ENCODE measurements around the gene STX10. TPM values are rescaled to one million over a fixed set of nuclear protein-coding genes. Genes with fewer than 3 reads are reported as not detected.

The STX10 gene, protein sequence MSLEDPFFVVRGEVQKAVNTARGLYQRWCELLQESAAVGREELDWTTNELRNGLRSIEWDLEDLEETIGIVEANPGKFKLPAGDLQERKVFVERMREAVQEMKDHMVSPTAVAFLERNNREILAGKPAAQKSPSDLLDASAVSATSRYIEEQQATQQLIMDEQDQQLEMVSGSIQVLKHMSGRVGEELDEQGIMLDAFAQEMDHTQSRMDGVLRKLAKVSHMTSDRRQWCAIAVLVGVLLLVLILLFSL
- 143 and 163 TPM in 2 replicates for polyA plus RNA-seq (2012; rRNA removed)
- 105 and 124 TPM in 2 replicates for polyA plus RNA-seq (2012; cell fraction: cytosol; rRNA removed)
- 322 and 532 TPM in 2 replicates for polyA plus RNA-seq (2012; cell fraction: nucleus; rRNA removed)

- Histone ChIP-seq H3K4me2 (peak within 1 kb of the TSS; percentile 81), H3K79me2 (ENCODE audit: insufficient read depth) (peaks cover 65% of the 10 kb centered on the region), H3K9ac (peak within 1 kb of the TSS; percentile 94), H3K4me1 (ENCODE audit: control insufficient read depth in 1 of 2, insufficient read depth in 2 of 2, low read depth in 1 of 2, low read length in 1 of 2) (peaks cover 0 to 12% of the 10 kb centered on the region in 2 experiments; a peak in 1 of 4 replicates), H3K4me3 (ENCODE audit: low read depth in 2 of 2, low read length in 1 of 2) (peak within 1 kb of the TSS; percentile 83 to 94), H3K36me3 (replicated peaks in 1 of 2; ENCODE audit: control insufficient read depth in 1 of 2, insufficient read depth in 2 of 2, low read length in 1 of 2) (peaks cover under 1 to 18% of the 10 kb centered on the region in 2 experiments), H3K27ac (ENCODE audit: low read depth in 2 of 2, low read length in 1 of 2) (peak within 1 kb of the TSS; percentile 95 to 99), H2AFZ (ENCODE audit: low read depth) (peak within 1 kb of the TSS; percentile 71; the same call in 1 of the 2 replicates), H4K20me1 (ENCODE audit: insufficient read depth) (peaks cover 24% of the 10 kb centered on the region), H3F3A (replicated peaks; ENCODE audit: insufficient read depth) (peaks cover 17% of the 10 kb centered on the region), H3K27me3 (ENCODE audit: insufficient read depth) (no peaks in the 10 kb centered on the region), H3K9me3 (no peaks in the 10 kb centered on the region), H3K9me2 (no peaks in the 10 kb centered on the region)
- ChIA-PET POLR2A (interaction anchor here (0.7 to 2.8 kb wide), 7 partner anchors 11 to 176 kb away, joined by 3 to 24 read pairs (median 4); partner anchors contain the start of gene NACC1), CTCF (interaction anchor here (0.6 to 1.8 kb wide), 13 partner anchors 11 to 185 kb away, joined by 3 to 10 read pairs (median 4); no protein-coding TSS in a partner anchor)
- 0% methylated on average over 8 of the region's 51 CpGs for WGBS (ENCODE audit: low lambda C conversion rate)
- DNase-seq = peak; percentile 92
- TF ChIP-seq RAD21 (IDR thresholded peaks at IDR 0.05; ENCODE audit: low read length) (peak; percentile 53), NFIC (IDR thresholded peaks at IDR 0.05; ENCODE audit: borderline replicate concordance) (no peak), TAF1 (IDR thresholded peaks at IDR 0.05; ENCODE audit: borderline replicate concordance, low read depth, low read length) (peak; percentile 76), TCF12 (IDR thresholded peaks at IDR 0.05) (peak; percentile 20; the same call in 1 of the 2 replicates), YY1 (IDR thresholded peaks at IDR 0.05; ENCODE audit: low read depth) (peak; percentile 99), EZH2phosphoT487 (IDR thresholded peaks at IDR 0.05; ENCODE audit: borderline replicate concordance, low read depth) (no peak), POLR2AphosphoS5 (IDR thresholded peaks at IDR 0.05; ENCODE audit: low read depth, low read length) (peak; percentile 69), GABPA (IDR thresholded peaks at IDR 0.05; ENCODE audit: low read depth) (peak; percentile 97), FOXM1 (IDR thresholded peaks at IDR 0.05; ENCODE audit: low read depth) (no peak), CHD2 (IDR thresholded peaks at IDR 0.05; ENCODE audit: low read length, partially characterized antibody) (peak; percentile 70), MEF2A (IDR thresholded peaks at IDR 0.05; ENCODE audit: borderline replicate concordance, low read depth) (no peak), TEAD4 (IDR thresholded peaks at IDR 0.05; ENCODE audit: borderline replicate concordance, insufficient read depth) (no peak), ZBTB33 (IDR thresholded peaks at IDR 0.05; ENCODE audit: borderline replicate concordance, low read depth) (no peak), SIN3A (IDR thresholded peaks at IDR 0.05; ENCODE audit: borderline replicate concordance, low read depth, low read length) (peak; percentile 56; the same call in 1 of the 2 replicates), SMC3 (IDR thresholded peaks at IDR 0.05; ENCODE audit: low read depth, low read length) (peak; percentile 22), RXRA (IDR thresholded peaks at IDR 0.05; ENCODE audit: borderline replicate concordance, low read depth) (no peak), EP300 (IDR thresholded peaks at IDR 0.05; ENCODE audit: borderline replicate concordance in 1 of 2, low read depth in 1 of 2, low read length in 1 of 2) (no peak), NRF1 (IDR thresholded peaks at IDR 0.05; ENCODE audit: low read depth, low read length) (peak; percentile 31; the same call in 1 of the 2 replicates), FOSL2 (IDR thresholded peaks at IDR 0.05; ENCODE audit: borderline replicate concordance, low read depth) (no peak), ELF1 (IDR thresholded peaks at IDR 0.05) (peak; percentile 96)
- TF ChIP-seq, protein P1, sequence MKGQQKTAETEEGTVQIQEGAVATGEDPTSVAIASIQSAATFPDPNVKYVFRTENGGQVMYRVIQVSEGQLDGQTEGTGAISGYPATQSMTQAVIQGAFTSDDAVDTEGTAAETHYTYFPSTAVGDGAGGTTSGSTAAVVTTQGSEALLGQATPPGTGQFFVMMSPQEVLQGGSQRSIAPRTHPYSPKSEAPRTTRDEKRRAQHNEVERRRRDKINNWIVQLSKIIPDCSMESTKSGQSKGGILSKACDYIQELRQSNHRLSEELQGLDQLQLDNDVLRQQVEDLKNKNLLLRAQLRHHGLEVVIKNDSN (IDR thresholded peaks at IDR 0.05; ENCODE audit: borderline replicate concordance, low read depth) = no peak
- TF ChIP-seq, protein P2, sequence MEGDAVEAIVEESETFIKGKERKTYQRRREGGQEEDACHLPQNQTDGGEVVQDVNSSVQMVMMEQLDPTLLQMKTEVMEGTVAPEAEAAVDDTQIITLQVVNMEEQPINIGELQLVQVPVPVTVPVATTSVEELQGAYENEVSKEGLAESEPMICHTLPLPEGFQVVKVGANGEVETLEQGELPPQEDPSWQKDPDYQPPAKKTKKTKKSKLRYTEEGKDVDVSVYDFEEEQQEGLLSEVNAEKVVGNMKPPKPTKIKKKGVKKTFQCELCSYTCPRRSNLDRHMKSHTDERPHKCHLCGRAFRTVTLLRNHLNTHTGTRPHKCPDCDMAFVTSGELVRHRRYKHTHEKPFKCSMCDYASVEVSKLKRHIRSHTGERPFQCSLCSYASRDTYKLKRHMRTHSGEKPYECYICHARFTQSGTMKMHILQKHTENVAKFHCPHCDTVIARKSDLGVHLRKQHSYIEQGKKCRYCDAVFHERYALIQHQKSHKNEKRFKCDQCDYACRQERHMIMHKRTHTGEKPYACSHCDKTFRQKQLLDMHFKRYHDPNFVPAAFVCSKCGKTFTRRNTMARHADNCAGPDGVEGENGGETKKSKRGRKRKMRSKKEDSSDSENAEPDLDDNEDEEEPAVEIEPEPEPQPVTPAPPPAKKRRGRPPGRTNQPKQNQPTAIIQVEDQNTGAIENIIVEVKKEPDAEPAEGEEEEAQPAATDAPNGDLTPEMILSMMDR (IDR thresholded peaks at IDR 0.05) = peak; percentile 53
- TF ChIP-seq, protein P3, sequence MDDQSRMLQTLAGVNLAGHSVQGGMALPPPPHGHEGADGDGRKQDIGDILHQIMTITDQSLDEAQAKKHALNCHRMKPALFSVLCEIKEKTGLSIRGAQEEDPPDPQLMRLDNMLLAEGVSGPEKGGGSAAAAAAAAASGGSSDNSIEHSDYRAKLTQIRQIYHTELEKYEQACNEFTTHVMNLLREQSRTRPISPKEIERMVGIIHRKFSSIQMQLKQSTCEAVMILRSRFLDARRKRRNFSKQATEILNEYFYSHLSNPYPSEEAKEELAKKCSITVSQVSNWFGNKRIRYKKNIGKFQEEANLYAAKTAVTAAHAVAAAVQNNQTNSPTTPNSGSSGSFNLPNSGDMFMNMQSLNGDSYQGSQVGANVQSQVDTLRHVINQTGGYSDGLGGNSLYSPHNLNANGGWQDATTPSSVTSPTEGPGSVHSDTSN (IDR thresholded peaks at IDR 0.05) = no peak
- TF ChIP-seq, protein P4, sequence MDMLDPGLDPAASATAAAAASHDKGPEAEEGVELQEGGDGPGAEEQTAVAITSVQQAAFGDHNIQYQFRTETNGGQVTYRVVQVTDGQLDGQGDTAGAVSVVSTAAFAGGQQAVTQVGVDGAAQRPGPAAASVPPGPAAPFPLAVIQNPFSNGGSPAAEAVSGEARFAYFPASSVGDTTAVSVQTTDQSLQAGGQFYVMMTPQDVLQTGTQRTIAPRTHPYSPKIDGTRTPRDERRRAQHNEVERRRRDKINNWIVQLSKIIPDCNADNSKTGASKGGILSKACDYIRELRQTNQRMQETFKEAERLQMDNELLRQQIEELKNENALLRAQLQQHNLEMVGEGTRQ (IDR thresholded peaks at IDR 0.05; ENCODE audit: borderline replicate concordance, low read depth, low read length) = no peak
- TF ChIP-seq, protein P5, sequence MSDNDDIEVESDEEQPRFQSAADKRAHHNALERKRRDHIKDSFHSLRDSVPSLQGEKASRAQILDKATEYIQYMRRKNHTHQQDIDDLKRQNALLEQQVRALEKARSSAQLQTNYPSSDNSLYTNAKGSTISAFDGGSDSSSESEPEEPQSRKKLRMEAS (IDR thresholded peaks at IDR 0.05; ENCODE audit: low read depth) = peak; percentile 80
Measured at GRCh38 chr19:13150187-13150930, at the start of gene STX10, which contains the start of gene IER2. TSS of gene STX10 (minus strand) at chr19:13150375. CDS start at chr19:13150173, 202 bp downstream. TSS of gene IER2 (plus strand) at chr19:13150411. CDS start at chr19:13153187, 2,776 bp downstream.
